ENCODE data around the gene OGFR. TPM values are rescaled to one million over a fixed set of nuclear protein-coding genes. Genes with fewer than 3 reads are reported as not detected.

The OGFR gene
- total RNA-seq, 5 donors from 2014 or later (not counting 1 experiment from before 2014, with no cell fraction given): 46.5 to 91.1 (median 83.0) TPM

GRCh38 chr20:62827311-62828038 is 22.8 kb downstream of the OGFR start:
- ATAC-seq (replicated peaks in 1 of 4) (no peak), DNase-seq (no peak)
- no peak overlapping the region for H3K27ac Mint-ChIP-seq
- no peak overlapping the region for H3K4me3 Mint-ChIP-seq
- no peaks in the 10 kb centered on the region for H3K36me3 Mint-ChIP-seq
- H3K27me3 ChIP-seq (replicated peaks in 1 of 2; ENCODE audit: control insufficient read depth in 2 of 2, extremely low read depth in 1 of 2, insufficient read depth in 2 of 2, low read length in 1 of 2): peaks cover 0 to 21% of the 10 kb centered on the region in 2 experiments
- ChIA-PET POLR2A (no interaction called here), CTCF (no interaction called here)
- no peak overlapping the region for H3K27ac ChIP-seq (ENCODE audit: low read length)
- H3K4me1 Mint-ChIP-seq: peaks cover 0 to 23% (median 2%) of the 10 kb centered on the region in 3 donors
- no peaks in the 10 kb centered on the region for H3K27me3 Mint-ChIP-seq
- peaks cover 6 to 28% of the 10 kb centered on the region in 2 experiments for H3K4me1 ChIP-seq (ENCODE audit: control insufficient read depth in 1 of 2, extremely low read depth in 1 of 2, insufficient read depth in 2 of 2, low read length in 2 of 2)
- no peaks in the 10 kb centered on the region for H3K36me3 ChIP-seq (ENCODE audit: control insufficient read depth in 2 of 2, extremely low read depth in 1 of 2, insufficient read depth in 1 of 2, low read length in 1 of 2)
- H3K9me3 ChIP-seq: no peaks in the 10 kb centered on the region
- H3K4me3 ChIP-seq (ENCODE audit: control insufficient read depth in 1 of 2, extremely low read depth in 1 of 2, low read length in 1 of 2): no peak overlapping the region
- WGBS (ENCODE audit: insufficient coverage): 84% methylated on average over 26 of the region's 29 CpGs
- no peaks in the 10 kb centered on the region for H3K9me3 Mint-ChIP-seq

DNA sequence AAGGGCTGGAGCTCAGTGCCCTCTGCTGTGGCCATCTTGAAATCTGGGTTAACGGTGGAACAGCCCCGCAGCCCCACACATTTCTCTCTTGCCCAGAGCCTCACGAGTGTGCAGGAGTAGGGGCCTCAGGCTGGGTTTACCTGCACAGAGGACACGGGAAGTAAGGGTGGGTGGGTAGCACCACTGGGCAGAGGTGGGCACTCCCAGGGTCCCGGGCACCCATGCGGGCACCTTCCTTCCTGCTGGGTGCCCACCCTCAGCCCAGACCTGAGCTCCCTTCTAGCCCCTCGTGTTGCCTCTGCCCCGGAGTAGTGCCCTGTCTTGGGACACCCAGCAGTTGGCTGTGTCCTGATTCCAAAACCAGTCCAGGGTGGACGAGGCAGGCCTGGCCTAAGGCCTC is 23.4 kb downstream of the OGFR start:
- DNase-seq (no peak), ATAC-seq (replicated peaks in 1 of 4) (no peak)
- Histone ChIP-seq H3K27ac (ENCODE audit: low read length) (no peak overlapping the region), H3K9me3 (no peaks in the 10 kb centered on the region), H3K4me1 (ENCODE audit: control insufficient read depth in 1 of 2, extremely low read depth in 1 of 2, insufficient read depth in 2 of 2, low read length in 2 of 2) (peaks cover 6 to 33% of the 10 kb centered on the region in 2 experiments), H3K36me3 (ENCODE audit: control insufficient read depth in 2 of 2, extremely low read depth in 1 of 2, insufficient read depth in 1 of 2, low read length in 1 of 2) (no peaks in the 10 kb centered on the region), H3K4me3 (ENCODE audit: control insufficient read depth in 1 of 2, extremely low read depth in 1 of 2, low read length in 1 of 2) (no peak overlapping the region), H3K27me3 (replicated peaks in 1 of 2; ENCODE audit: control insufficient read depth in 2 of 2, extremely low read depth in 1 of 2, insufficient read depth in 2 of 2, low read length in 1 of 2) (peaks cover 0 to 21% of the 10 kb centered on the region in 2 experiments)
- H3K27ac Mint-ChIP-seq: no peak overlapping the region
- POLR2A ChIA-PET: no interaction called here
- H3K9me3 Mint-ChIP-seq: no peaks in the 10 kb centered on the region
- no peaks in the 10 kb centered on the region for H3K36me3 Mint-ChIP-seq
- H3K4me3 Mint-ChIP-seq: no peak overlapping the region
- CTCF ChIA-PET: no interaction called here
- 89% methylated on average over 5 of the region's 9 CpGs for WGBS (ENCODE audit: insufficient coverage)
- H3K27me3 Mint-ChIP-seq: no peaks in the 10 kb centered on the region
- peaks cover 0 to 25% (median 2%) of the 10 kb centered on the region in 3 donors for H3K4me1 Mint-ChIP-seq

GRCh38 chr20:62828511-62829230 is 24.0 kb downstream of the OGFR start:
- Mint-ChIP-seq H3K4me1 (peaks cover 0 to 23% (median 2%) of the 10 kb centered on the region in 3 donors), H3K9me3 (no peaks in the 10 kb centered on the region), H3K27me3 (no peaks in the 10 kb centered on the region), H3K4me3 (no peak overlapping the region), H3K36me3 (no peaks in the 10 kb centered on the region), H3K27ac (no peak overlapping the region)
- 84% methylated on average over 16 of the region's 29 CpGs for WGBS (ENCODE audit: insufficient coverage)
- H3K27ac ChIP-seq (ENCODE audit: low read length): no peak overlapping the region
- CTCF ChIA-PET: no interaction called here
- ATAC-seq (replicated peaks in 1 of 4) (no peak), DNase-seq (no peak)
- H3K9me3 ChIP-seq: no peaks in the 10 kb centered on the region
- H3K4me1 ChIP-seq (ENCODE audit: control insufficient read depth in 1 of 2, extremely low read depth in 1 of 2, insufficient read depth in 2 of 2, low read length in 2 of 2): peaks cover 6 to 33% of the 10 kb centered on the region in 2 experiments
- POLR2A ChIA-PET: no interaction called here
- no peaks in the 10 kb centered on the region for H3K36me3 ChIP-seq (ENCODE audit: control insufficient read depth in 2 of 2, extremely low read depth in 1 of 2, insufficient read depth in 1 of 2, low read length in 1 of 2)
- H3K27me3 ChIP-seq (replicated peaks in 1 of 2; ENCODE audit: control insufficient read depth in 2 of 2, extremely low read depth in 1 of 2, insufficient read depth in 2 of 2, low read length in 1 of 2): peaks cover 0 to 20% of the 10 kb centered on the region in 2 experiments
- no peak overlapping the region for H3K4me3 ChIP-seq (ENCODE audit: control insufficient read depth in 1 of 2, extremely low read depth in 1 of 2, low read length in 1 of 2)

- no peaks in the 10 kb centered on the region for H3K27me3 Mint-ChIP-seq
- Histone ChIP-seq H3K4me3 (ENCODE audit: control insufficient read depth in 1 of 2, extremely low read depth in 1 of 2, low read length in 1 of 2) (no peak overlapping the region), H3K9me3 (no peaks in the 10 kb centered on the region), H3K27me3 (replicated peaks in 1 of 2; ENCODE audit: control insufficient read depth in 2 of 2, extremely low read depth in 1 of 2, insufficient read depth in 2 of 2, low read length in 1 of 2) (peaks cover 0 to 17% of the 10 kb centered on the region in 2 experiments), H3K27ac (ENCODE audit: low read length) (no peak overlapping the region), H3K4me1 (ENCODE audit: control insufficient read depth in 1 of 2, extremely low read depth in 1 of 2, insufficient read depth in 2 of 2, low read length in 2 of 2) (peaks cover 1 to 25% of the 10 kb centered on the region in 2 experiments), H3K36me3 (ENCODE audit: control insufficient read depth in 2 of 2, extremely low read depth in 1 of 2, insufficient read depth in 1 of 2, low read length in 1 of 2) (no peaks in the 10 kb centered on the region)
- H3K9me3 Mint-ChIP-seq: no peaks in the 10 kb centered on the region
- H3K27ac Mint-ChIP-seq: no peak overlapping the region
- DNase-seq: no peak
- peaks cover 0 to 20% (median 0%) of the 10 kb centered on the region in 3 donors for H3K4me1 Mint-ChIP-seq
- H3K4me3 Mint-ChIP-seq: no peak overlapping the region
- WGBS (ENCODE audit: insufficient coverage): 92% methylated on average over 31 of the region's 32 CpGs
- ATAC-seq (replicated peaks in 1 of 4): no peak
- ChIA-PET POLR2A (no interaction called here), CTCF (no interaction called here)
- H3K36me3 Mint-ChIP-seq: no peaks in the 10 kb centered on the region
Observed at GRCh38 chr20:62829231-62830230, 24.9 kb downstream of the OGFR start.

GRCh38 chr20:62830251-62830650 is 25.6 kb downstream of the OGFR start:
- Mint-ChIP-seq H3K27me3 (no peaks in the 10 kb centered on the region), H3K36me3 (no peaks in the 10 kb centered on the region), H3K4me1 (peaks cover 0 to 15% (median 0%) of the 10 kb centered on the region in 3 donors), H3K9me3 (no peaks in the 10 kb centered on the region), H3K4me3 (no peak overlapping the region), H3K27ac (no peak overlapping the region)
- no peak overlapping the region for H3K27ac ChIP-seq (ENCODE audit: low read length)
- ChIA-PET CTCF (no interaction called here), POLR2A (no interaction called here)
- peaks cover 0 to 18% of the 10 kb centered on the region in 2 experiments for H3K4me1 ChIP-seq (ENCODE audit: control insufficient read depth in 1 of 2, extremely low read depth in 1 of 2, insufficient read depth in 2 of 2, low read length in 2 of 2)
- WGBS (ENCODE audit: insufficient coverage): 73% methylated on average over 7 of the region's 14 CpGs
- H3K36me3 ChIP-seq (ENCODE audit: control insufficient read depth in 2 of 2, extremely low read depth in 1 of 2, insufficient read depth in 1 of 2, low read length in 1 of 2): no peaks in the 10 kb centered on the region
- H3K4me3 ChIP-seq (ENCODE audit: control insufficient read depth in 1 of 2, extremely low read depth in 1 of 2, low read length in 1 of 2): no peak overlapping the region
- DNase-seq: no peak
- no peaks in the 10 kb centered on the region for H3K9me3 ChIP-seq
- H3K27me3 ChIP-seq (replicated peaks in 1 of 2; ENCODE audit: control insufficient read depth in 2 of 2, extremely low read depth in 1 of 2, insufficient read depth in 2 of 2, low read length in 1 of 2): peaks cover 0 to 20% of the 10 kb centered on the region in 2 experiments
- no peak for ATAC-seq (replicated peaks in 1 of 4)

- no peaks in the 10 kb centered on the region for H3K9me3 ChIP-seq
- DNase-seq (no peak), ATAC-seq (replicated peaks in 1 of 4) (no peak)
- no peaks in the 10 kb centered on the region for H3K27me3 Mint-ChIP-seq
- H3K27me3 ChIP-seq (replicated peaks in 1 of 2; ENCODE audit: control insufficient read depth in 2 of 2, extremely low read depth in 1 of 2, insufficient read depth in 2 of 2, low read length in 1 of 2): peaks cover 0 to 22% of the 10 kb centered on the region in 2 experiments
- no peak overlapping the region for H3K4me3 Mint-ChIP-seq
- no peak overlapping the region for H3K4me3 ChIP-seq (ENCODE audit: control insufficient read depth in 1 of 2, extremely low read depth in 1 of 2, low read length in 1 of 2)
- no peaks in the 10 kb centered on the region for H3K36me3 ChIP-seq (ENCODE audit: control insufficient read depth in 2 of 2, extremely low read depth in 1 of 2, insufficient read depth in 1 of 2, low read length in 1 of 2)
- CTCF ChIA-PET: no interaction called here
- WGBS (ENCODE audit: insufficient coverage): 90% methylated on average over 22 of the region's 22 CpGs
- H3K4me1 ChIP-seq (ENCODE audit: control insufficient read depth in 1 of 2, extremely low read depth in 1 of 2, insufficient read depth in 2 of 2, low read length in 2 of 2): peaks cover 0 to 14% of the 10 kb centered on the region in 2 experiments
- H3K9me3 Mint-ChIP-seq: no peaks in the 10 kb centered on the region
- H3K36me3 Mint-ChIP-seq: no peaks in the 10 kb centered on the region
- POLR2A ChIA-PET: no interaction called here
- no peak overlapping the region for H3K27ac ChIP-seq (ENCODE audit: low read length)
- H3K4me1 Mint-ChIP-seq: peaks cover 0 to 14% (median 0%) of the 10 kb centered on the region in 3 donors
- no peak overlapping the region for H3K27ac Mint-ChIP-seq
Observed at GRCh38 chr20:62830821-62831220, 26.2 kb downstream of the OGFR start.

Measured in T-cell (primary cell).